GM23338 (cell line): ENCODE results near the gene MEGF10. TPM values are rescaled to one million over a fixed set of nuclear protein-coding genes. Genes with fewer than 3 reads are reported as not detected.

Source experiments
- ATAC-seq: fragments of 200-7000 bp; cut with Tn5 transposase; 3 replicates; pipeline ENCODE4 v1.9.1; 2020
- DNase-seq: peaks from one replicate; pipeline ENCODE4 v3.0.0-alpha.2; 2015; ENCODE audit warnings: low spot score
- H2AFZ ChIP-seq: fragments of 200-600 bp; sonication (generic); 2 replicates; pipeline ENCODE4 v1.8.0; 2016; ENCODE audit warnings: antibody characterized with exemption, mild to moderate bottlenecking, moderate library complexity
- H3F3A ChIP-seq: fragments of 200-600 bp; sonication (generic); replicated peaks from 2 replicates; pipeline ENCODE4 v1.8.0; 2017; ENCODE audit warnings: antibody characterized with exemption, mixed run types, low read depth
- H3K27ac ChIP-seq: fragments of 200-600 bp; sonication (generic); 2 replicates; pipeline ENCODE4 v1.6.1; 2016; ENCODE audit warnings: low read depth
- H3K27me3 ChIP-seq: fragments of 200-600 bp; sonication (generic); 2 replicates; pipeline ENCODE4 v1.8.0; 2016; ENCODE audit warnings: mild to moderate bottlenecking, mixed run types, moderate library complexity; ENCODE audit not compliant: insufficient read depth
- H3K36me3 ChIP-seq: fragments of 200-600 bp; sonication (generic); 2 replicates; pipeline ENCODE4 v1.8.0; 2016; ENCODE audit warnings: mild to moderate bottlenecking; ENCODE audit not compliant: insufficient read depth
- H3K4me1 ChIP-seq: fragments of 200-600 bp; sonication (generic); 2 replicates; pipeline ENCODE4 v1.8.0; 2016; ENCODE audit warnings: mild to moderate bottlenecking, moderate library complexity; ENCODE audit not compliant: insufficient read depth
- H3K4me2 ChIP-seq: fragments of 200-600 bp; sonication (generic); 2 replicates; pipeline ENCODE4 v1.7.1; 2017; ENCODE audit warnings: mixed run types
- H3K4me3 ChIP-seq: fragments of 200-600 bp; sonication (generic); 2 replicates; pipeline ENCODE4 v1.6.1; 2016; ENCODE audit warnings: mixed run types
- H3K79me2 ChIP-seq: fragments of 200-600 bp; sonication (generic); replicated peaks from 2 replicates; pipeline ENCODE4 v1.8.0; 2017; ENCODE audit warnings: mild to moderate bottlenecking; ENCODE audit not compliant: insufficient read depth
- H3K9me2 ChIP-seq: fragments of 200-600 bp; sonication (generic); 2 replicates; pipeline ENCODE4 v1.8.0; 2017; ENCODE audit not compliant: insufficient read depth
- H4K20me1 ChIP-seq: fragments of 200-600 bp; sonication (generic); replicated peaks from 2 replicates; pipeline ENCODE4 v1.8.0; 2017; ENCODE audit warnings: mild to moderate bottlenecking; ENCODE audit not compliant: insufficient read depth
- H3K27ac Mint-ChIP-seq: 2 replicates; pipeline ENCODE4 v1.8.0; 2020; ENCODE audit warnings: inconsistent platforms, mild to moderate bottlenecking, moderate library complexity, mixed read lengths
- H3K27me3 Mint-ChIP-seq: 3 replicates; pipeline ENCODE4 v1.8.0; 2022; ENCODE audit warnings: low read depth, mild to moderate bottlenecking, moderate library complexity, mixed read lengths, inconsistent platforms; ENCODE audit not compliant: insufficient read depth, poor library complexity
- H3K36me3 Mint-ChIP-seq: 3 replicates; pipeline ENCODE4 v1.8.0; 2021; ENCODE audit warnings: low read depth, mild to moderate bottlenecking, inconsistent platforms, moderate library complexity, mixed read lengths
- H3K4me1 Mint-ChIP-seq: 3 replicates; pipeline ENCODE4 v1.8.0; 2020; ENCODE audit warnings: mild to moderate bottlenecking, inconsistent platforms, mixed read lengths
- H3K4me3 Mint-ChIP-seq: 3 replicates; pipeline ENCODE4 v1.8.0; 2021; ENCODE audit warnings: moderate library complexity, mild to moderate bottlenecking, inconsistent platforms, mixed read lengths
- H3K9me3 Mint-ChIP-seq: 3 replicates; pipeline ENCODE4 v1.8.0; 2020; ENCODE audit warnings: moderate library complexity, mild to moderate bottlenecking, inconsistent platforms, mixed read lengths
- EZH2 ChIP-seq: fragments of 200-600 bp; sonication (generic); IDR thresholded peaks from one replicate; pipeline ENCODE4 v1.8.0; 2017; ENCODE audit warnings: antibody characterized with exemption, mild to moderate bottlenecking, low read depth; ENCODE audit not compliant: unreplicated experiment
- JUNB ChIP-seq: IDR thresholded peaks from one replicate; pipeline ENCODE4 v1.6.1; 2016; ENCODE audit warnings: antibody characterized with exemption; ENCODE audit not compliant: unreplicated experiment
- STAT1 ChIP-seq: IDR thresholded peaks from one replicate; pipeline ENCODE4 v1.6.1; 2016; ENCODE audit warnings: antibody characterized with exemption; ENCODE audit not compliant: unreplicated experiment
- ZNF114 ChIP-seq: fragments of 250-450 bp; sonication (Bioruptor Pico); IDR thresholded peaks from 2 replicates; pipeline ENCODE4 v1.5.0; 2020; ENCODE audit warnings: mild to moderate bottlenecking, moderate library complexity
- ZNF462 ChIP-seq: fragments of 250-450 bp; sonication (Bioruptor Pico); IDR thresholded peaks from 2 replicates; pipeline ENCODE4 v1.5.0; 2020; ENCODE audit warnings: mild to moderate bottlenecking, moderate library complexity
- polyA plus RNA-seq: library from polyadenylated mRNA; unstranded; fragments of >200 nt; fragmentation: Nextera tagmentation; extraction: Ambion mirVana; gene quantifications from 2 replicates; pipeline ENCODE4 v1.2.1, GENCODE V29; 2016
- total RNA-seq: library from RNA; depleted of rRNA; stranded (reverse); fragments of >200 nt; shearing (Covaris generic); gene quantifications from 2 replicates; pipeline ENCODE4 v1.2.3, GENCODE V29; 2014
- TF ChIP-seq, protein P1 (sequence below), 2 experiments: fragments of 200-600 bp in 1 of 2; sonication (generic) in 1 of 2; conservative IDR thresholded peaks; 2 replicates each; pipeline versions ENCODE4 v1.5.1 to v1.6.1; 2016 to 2017; ENCODE audit warnings: antibody characterized with exemption in 2 of 2, low read depth in 2 of 2, mild to moderate bottlenecking in 2 of 2, moderate library complexity in 1 of 2
- TF ChIP-seq, protein P2 (sequence below): IDR thresholded peaks from one replicate; pipeline ENCODE4 v1.6.1; 2018; ENCODE audit warnings: antibody characterized with exemption; ENCODE audit not compliant: unreplicated experiment

Gene MEGF10
- total and polyA plus RNA-seq, 2 experiments from 2014 or later = 4.5 to 28.3 TPM

DNA sequence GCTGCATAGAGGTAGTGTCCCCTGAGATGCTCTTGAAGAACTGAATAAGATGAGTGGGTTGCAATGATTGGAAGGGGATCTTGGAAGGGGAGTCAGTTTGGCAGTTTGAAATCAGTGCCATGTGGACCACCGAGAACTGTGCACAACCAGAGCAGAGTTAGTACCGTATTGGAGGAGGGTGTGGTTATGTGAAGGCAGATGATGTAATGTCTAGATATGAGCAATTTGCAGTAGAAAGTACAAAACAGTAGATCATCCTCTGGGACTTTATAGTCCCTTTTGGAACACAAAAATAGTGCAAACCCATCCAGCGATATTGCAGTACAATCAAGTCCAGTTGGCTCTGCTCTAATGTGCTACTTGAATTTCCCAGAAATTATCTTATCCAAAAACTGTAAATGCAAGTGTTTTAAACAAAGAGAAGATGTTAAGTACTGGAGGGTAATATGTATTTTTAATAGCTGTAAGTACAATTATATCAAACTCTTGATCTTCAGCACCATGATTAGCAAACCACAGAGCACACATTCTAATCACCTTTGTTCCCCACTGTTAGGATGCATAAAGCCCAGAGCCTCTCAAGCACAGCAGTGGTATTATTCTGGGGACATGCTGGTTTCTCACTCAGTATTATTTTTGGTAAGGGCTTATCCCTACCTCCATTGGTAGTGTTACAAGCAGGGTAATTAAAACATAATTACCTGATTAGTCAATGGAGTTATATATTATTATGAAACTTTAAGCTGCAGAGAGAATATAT is 41.5 kb downstream of the MEGF10 start:
- peaks cover 6% of the 10 kb centered on the region; the same call in 1 of the 2 replicates for H3K79me2 ChIP-seq
- H3K9me2 ChIP-seq = no peaks in the 10 kb centered on the region
- no peak overlapping the region for H2AFZ ChIP-seq
- no peaks in the 10 kb centered on the region for H3K36me3 ChIP-seq
- TF ChIP-seq ZNF114 (no peak), ZNF462 (no peak), EZH2 (no peak), JUNB (no peak), STAT1 (no peak)
- TF ChIP-seq, protein P1, sequence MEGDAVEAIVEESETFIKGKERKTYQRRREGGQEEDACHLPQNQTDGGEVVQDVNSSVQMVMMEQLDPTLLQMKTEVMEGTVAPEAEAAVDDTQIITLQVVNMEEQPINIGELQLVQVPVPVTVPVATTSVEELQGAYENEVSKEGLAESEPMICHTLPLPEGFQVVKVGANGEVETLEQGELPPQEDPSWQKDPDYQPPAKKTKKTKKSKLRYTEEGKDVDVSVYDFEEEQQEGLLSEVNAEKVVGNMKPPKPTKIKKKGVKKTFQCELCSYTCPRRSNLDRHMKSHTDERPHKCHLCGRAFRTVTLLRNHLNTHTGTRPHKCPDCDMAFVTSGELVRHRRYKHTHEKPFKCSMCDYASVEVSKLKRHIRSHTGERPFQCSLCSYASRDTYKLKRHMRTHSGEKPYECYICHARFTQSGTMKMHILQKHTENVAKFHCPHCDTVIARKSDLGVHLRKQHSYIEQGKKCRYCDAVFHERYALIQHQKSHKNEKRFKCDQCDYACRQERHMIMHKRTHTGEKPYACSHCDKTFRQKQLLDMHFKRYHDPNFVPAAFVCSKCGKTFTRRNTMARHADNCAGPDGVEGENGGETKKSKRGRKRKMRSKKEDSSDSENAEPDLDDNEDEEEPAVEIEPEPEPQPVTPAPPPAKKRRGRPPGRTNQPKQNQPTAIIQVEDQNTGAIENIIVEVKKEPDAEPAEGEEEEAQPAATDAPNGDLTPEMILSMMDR (conservative IDR thresholded peaks at IDR 0.05; ENCODE audit: low read depth in 2 of 2) = no peak
- TF ChIP-seq, protein P2, sequence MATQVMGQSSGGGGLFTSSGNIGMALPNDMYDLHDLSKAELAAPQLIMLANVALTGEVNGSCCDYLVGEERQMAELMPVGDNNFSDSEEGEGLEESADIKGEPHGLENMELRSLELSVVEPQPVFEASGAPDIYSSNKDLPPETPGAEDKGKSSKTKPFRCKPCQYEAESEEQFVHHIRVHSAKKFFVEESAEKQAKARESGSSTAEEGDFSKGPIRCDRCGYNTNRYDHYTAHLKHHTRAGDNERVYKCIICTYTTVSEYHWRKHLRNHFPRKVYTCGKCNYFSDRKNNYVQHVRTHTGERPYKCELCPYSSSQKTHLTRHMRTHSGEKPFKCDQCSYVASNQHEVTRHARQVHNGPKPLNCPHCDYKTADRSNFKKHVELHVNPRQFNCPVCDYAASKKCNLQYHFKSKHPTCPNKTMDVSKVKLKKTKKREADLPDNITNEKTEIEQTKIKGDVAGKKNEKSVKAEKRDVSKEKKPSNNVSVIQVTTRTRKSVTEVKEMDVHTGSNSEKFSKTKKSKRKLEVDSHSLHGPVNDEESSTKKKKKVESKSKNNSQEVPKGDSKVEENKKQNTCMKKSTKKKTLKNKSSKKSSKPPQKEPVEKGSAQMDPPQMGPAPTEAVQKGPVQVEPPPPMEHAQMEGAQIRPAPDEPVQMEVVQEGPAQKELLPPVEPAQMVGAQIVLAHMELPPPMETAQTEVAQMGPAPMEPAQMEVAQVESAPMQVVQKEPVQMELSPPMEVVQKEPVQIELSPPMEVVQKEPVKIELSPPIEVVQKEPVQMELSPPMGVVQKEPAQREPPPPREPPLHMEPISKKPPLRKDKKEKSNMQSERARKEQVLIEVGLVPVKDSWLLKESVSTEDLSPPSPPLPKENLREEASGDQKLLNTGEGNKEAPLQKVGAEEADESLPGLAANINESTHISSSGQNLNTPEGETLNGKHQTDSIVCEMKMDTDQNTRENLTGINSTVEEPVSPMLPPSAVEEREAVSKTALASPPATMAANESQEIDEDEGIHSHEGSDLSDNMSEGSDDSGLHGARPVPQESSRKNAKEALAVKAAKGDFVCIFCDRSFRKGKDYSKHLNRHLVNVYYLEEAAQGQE = no peak
- peak overlapping the region; percentile 36; the same call in 1 of the 2 replicates for H3K27ac Mint-ChIP-seq
- H3K4me2 ChIP-seq = peak overlapping the region; percentile 39
- H3K4me3 Mint-ChIP-seq = no peak overlapping the region
- no peak overlapping the region for H3K27ac ChIP-seq
- H3K4me1 ChIP-seq = peaks cover 92% of the 10 kb centered on the region
- no peaks in the 10 kb centered on the region for H3K27me3 ChIP-seq
- no peaks in the 10 kb centered on the region for H3K9me3 Mint-ChIP-seq
- DNase-seq = no peak
- ATAC-seq = peak; percentile 65
- peaks cover 75% of the 10 kb centered on the region for H3K4me1 Mint-ChIP-seq
- H3F3A ChIP-seq = no peaks in the 10 kb centered on the region
- H4K20me1 ChIP-seq = no peaks in the 10 kb centered on the region
- H3K4me3 ChIP-seq = no peak overlapping the region
- no peaks in the 10 kb centered on the region; the same call in 2 of the 3 replicates for H3K36me3 Mint-ChIP-seq
- H3K27me3 Mint-ChIP-seq = no peaks in the 10 kb centered on the region
